GM18868 (cell line): Measurements from ENCODE around the gene GSK3A.

Source experiments
- ATAC-seq: cut with Tn5 transposase; IDR thresholded peaks from one replicate; pipeline ENCODE4 v1.9.1; 2021; ENCODE audit warnings: mild to moderate bottlenecking, moderate library complexity; ENCODE audit not compliant: unreplicated experiment

The GSK3A gene

DNA sequence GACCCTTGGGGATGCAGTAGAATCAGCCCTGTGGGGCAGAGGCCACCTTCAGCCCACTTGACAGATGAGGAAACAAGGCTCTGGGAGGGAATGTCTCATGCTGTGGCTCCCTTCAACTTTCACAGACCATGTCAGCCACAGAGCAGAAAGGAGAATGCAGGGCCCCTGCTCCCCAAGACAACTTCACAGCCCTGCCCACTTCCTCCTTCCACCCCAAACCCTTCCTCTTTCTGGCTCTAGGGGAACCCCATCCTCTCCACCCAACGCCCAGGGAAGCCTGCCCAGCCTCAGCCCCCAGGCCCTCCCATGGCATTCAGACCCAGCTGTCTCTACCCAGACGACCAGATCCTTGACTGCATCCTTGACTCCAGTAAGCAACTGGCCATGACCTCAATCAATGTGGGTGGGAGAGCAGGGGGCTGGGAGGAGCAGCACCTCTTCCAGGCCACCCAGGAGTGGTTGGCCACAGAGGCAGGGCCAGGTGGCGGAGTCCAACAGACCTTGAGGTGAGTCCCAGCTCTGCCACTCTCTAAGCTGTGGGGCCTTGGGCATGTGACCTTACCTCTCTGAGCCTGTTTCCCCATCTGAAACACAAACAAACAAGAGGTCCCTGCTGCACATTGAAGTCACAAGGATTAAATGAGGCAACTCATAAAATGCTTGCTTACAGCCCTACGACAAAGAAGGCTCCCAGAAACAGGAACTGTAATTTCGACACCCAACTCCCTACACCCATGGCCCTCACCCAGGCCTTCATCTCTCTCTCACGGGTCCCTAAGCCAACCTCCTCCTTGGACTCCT is 40.7 kb downstream of the GSK3A start:
- no peak for ATAC-seq

DNA sequence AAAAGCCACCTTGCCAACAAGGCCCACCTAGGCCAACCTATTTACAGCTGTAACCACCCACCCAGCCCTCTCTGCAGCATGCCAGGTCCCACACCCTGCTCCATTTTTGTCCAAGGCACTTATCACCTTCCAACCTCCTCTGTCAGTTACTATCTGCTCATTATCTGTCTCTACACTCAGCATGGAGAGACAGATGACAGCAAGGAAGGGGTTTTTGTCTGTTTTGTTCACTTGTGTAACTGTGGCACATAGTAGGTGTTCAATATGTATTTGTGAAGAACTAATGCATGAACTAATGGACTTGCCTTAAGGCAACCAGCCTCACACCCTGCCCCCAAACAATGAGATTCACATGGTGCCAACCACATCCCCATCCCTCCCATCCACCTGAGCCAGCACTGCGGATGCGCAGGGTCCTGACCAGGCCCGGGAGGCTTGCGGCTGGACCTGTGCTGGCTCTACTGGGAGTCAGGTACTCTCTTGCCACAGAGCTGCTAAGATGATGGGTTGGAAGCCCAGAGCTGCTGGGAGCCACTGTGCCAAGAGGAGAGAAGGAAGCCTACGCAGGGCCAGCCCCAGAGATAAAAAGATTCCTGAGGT is 42.2 kb downstream of the GSK3A start:
- no peak for ATAC-seq

DNA sequence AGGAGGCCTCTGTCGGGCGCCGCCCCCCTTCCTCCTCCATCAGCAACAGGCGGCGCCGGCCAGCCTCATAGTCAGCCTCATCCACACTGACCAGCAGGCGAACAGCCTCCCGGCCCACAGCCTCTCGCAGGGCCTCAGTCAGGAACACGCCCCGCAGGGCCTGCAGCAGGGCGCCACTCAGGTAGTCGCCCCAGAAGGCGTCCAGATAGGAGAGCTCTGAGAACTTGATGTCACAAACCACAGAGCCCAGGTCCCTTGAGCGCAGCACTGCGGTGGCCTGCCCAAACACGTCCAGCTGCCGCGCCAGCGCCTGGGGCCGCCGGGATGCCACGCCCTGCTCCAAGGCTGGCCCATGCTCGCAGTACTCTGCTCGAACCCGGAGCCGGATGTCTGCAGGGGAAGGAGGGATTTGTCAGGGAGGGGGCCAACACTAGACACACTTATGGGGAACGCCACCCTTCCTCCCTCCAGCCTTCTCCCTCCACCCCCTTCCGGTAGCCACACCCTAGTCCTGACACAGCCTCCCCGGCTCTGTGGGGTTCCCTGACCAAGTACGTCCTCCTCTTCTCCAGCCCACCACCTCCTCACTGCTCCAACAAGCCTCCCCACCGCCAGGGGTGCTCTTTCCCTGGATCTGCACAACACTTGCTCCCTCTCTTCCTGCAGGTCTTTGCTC is 42.8 kb downstream of the GSK3A start:
- ATAC-seq, result peak; percentile 36

DNA sequence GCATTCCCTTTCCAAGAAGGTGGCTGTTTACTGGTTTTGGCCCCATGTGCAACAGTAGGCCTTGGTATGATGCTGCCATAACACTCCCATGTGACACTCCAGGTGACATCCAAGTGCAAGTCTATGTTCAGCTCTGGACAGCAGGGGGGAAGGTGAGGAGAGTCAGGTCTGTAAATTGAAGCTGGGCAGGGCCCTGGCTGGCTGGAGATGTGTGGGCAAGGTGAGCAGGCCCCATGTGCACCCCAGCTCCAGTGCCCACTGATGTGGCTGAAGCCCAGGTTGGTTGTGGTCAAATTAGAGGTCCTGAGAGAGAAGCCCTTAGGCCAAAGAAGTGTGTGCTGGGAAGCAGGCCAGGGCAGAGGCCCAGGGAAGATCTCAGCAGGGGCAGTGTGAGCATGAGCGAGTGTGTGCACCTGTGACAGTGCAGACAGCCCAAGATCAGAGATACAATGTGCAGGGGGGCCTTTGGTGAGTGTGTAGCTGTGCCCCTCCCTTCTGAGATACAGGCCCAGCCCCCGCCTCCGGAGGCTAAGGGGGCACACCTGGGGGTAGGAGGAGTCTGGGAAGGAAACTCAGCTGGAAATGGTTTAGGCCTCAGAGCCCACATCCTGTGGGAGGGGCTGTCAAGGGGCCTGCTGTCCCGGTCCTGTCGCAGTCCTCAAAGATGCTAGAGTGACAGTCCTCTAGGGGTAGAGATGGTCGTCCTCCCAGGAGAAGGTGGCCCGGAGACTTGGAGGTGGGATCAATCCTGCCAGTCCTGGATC is 43.5 kb downstream of the GSK3A start:
- ATAC-seq, result peak; percentile 32

DNA sequence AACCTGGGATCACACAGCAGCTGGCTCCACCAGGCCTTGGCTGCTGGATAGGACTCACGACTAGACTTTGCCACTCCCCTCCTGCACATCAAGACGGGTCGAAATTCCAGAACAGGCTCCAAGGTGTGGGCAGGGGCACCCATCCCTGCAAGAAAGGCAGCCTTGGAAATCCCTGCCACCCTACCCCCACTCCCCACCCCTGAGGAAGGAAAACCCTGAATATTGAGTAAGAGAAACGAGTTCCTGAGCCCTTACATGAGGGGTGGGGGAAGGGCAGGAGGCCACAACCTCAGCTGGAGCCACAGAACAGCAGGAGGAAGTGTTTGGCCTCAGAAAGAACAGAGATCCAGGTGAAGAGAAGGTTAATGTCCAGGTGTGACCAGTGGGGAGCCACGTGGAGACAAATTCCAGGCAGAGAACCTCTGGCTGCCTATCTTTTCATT is 45.0 kb downstream of the GSK3A start:
- no peak for ATAC-seq

DNA sequence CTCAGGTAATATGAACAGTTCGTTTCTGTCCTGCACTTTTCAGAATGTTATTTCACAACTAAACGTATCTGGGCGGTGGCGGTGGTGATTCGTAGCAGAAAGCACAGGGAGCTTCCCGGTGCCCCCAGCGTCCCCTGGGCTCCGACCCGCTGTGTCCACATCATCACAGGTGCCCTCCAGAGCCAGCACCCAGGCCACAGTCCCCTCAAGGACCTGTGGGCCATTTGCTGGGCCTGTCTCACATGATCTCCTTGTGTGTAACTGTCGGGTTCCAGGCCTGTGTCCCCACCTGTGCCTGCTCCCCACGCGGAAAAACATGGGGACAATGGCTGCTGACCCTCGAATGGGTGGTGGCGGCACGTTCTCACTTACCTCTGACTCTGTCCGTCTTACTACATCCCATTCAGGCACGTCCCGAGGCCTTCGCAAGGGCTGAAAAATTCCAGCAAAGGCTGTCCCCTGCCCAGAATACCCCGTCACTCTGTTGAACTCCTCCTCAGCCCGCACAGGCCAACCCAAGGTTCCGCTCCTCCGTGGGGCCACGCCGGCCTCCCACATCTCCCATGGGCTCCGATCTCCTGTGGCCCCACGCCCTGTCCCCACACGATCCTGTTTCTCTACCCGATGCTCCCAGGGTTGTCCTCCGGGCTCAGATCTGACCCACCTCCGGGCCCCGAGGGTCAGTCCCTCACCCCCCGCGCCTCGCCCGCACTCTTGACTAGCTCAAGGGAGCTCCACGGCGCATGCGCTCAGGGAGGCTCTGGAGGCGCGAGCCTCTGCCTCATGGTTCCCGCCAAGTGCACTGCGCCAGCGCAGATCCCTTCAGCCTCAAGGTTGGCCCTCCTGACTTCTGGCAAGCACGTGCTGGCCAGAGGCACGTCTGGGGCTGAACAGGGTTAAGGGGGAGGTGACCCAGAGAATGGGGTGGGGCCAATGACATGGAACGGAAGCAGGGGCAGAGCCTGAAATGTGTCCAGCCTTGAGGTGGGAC is 46.1 kb downstream of the GSK3A start:
- ATAC-seq, result no peak

DNA sequence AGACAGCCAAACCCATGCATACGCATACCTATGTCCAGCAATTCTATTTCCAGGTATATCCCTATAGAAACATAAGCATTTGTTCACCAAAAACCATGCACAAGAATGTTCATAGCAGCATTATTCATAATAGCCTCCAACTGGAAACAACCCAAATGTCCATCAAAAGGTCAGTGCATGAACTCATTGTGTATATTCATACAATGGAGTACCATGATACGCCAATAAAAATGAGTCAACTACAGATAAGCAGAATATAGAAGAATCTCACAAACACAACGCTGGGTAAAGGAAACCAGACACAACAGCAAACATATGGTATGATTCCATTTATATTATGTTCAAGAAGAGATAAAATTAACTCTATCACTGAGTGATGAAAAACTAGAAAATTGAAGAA is 48.7 kb downstream of the GSK3A start:
- ATAC-seq, result no peak

DNA sequence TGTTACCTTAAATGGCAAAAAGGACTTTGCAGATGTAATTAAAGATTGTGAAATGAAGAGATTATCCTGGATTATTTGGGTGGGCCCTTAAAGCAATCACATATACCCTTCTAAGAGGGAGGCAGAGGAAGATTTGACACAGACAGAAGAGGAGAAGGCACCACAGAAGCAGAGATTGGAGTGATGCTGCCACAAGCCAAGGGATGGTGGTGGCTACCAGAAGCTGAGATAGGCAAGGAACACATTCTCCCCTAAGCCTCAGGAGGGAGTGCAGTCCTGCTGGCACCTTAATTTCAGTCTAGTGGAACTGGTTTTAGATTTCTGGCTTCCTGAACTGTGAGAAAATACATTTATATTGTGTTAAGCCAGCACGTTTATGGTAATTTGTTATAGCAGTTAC is 49.1 kb downstream of the GSK3A start:
- no peak for ATAC-seq

DNA sequence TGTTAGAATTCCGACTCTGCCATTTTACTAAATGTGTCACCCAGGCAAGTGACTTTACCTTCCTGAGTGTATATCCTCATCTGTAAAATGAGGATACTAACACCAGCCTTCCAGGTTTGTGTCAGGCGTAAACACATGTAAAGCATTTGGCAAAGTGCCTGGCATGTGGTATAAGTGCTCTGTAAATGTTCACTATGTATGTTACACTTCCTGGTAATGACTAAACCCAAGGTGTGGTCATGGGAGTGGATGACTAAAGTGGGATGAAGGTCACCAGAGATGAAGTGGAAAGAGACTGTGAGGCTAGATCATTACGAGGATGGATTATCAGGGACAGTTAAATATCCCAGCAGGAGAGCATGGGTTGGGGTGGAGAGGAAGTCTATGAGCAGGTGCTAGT is 50.5 kb downstream of the GSK3A start:
- ATAC-seq, result no peak

DNA sequence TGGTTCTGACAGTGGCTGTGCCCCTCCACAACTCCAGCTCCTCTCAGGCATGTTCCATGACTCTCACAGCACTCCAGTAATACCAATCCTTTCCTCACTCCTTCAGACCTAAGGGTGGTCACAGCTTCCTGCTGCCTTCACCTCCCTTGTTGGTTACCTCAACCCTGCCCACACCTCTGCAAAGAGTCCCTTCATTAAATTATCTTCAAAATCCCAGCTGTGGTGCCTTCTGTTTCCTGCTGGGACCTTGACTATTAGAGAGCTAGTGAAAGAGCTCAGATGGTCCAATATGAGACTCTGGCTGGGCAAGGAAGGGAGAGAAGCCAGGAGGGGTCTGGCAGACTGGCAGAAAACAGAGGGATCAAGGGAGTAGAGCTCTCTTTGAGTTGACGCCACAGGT is 51.1 kb downstream of the GSK3A start:
- ATAC-seq, result no peak

DNA sequence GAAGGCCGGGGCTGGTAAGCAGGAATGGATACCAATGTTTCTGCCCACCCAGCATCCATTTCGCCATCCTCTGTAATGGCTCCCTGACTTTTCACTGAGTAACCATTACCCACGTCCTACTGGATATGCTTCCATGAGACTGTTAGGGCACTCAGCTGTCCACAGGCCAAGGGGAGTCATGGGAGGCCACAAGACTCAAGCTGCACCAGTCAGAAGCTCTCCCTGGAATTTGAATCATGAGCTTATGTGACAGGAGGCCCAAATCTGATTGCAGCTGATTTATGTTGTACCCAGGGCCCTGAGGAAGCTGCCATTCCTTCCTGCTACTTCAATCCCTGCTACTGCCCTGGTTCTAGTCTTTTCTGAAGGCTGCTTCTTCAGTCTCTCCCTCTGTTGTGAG is 53.3 kb downstream of the GSK3A start:
- no peak for ATAC-seq

DNA sequence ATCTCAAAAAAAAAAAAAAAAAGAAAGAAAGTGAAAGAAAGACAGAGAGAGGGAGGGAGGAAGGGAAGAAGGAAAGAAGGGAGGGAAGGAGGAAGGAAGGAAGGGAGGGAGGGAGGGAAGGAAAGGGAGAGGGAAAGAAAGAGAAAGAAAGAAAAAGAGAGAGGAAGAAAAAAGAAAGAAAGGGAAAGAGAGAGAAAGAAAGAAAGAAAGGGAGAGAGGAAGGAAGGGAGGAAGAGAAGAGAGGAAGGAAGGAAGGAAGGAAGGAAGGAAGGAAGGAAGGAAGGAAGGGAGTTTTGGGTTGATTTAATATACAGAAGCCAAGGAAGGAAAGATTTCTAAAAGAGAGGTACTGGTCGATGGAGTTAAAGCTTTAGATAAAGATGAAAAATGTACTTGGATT is 53.7 kb downstream of the GSK3A start:
- ATAC-seq, result no peak

DNA sequence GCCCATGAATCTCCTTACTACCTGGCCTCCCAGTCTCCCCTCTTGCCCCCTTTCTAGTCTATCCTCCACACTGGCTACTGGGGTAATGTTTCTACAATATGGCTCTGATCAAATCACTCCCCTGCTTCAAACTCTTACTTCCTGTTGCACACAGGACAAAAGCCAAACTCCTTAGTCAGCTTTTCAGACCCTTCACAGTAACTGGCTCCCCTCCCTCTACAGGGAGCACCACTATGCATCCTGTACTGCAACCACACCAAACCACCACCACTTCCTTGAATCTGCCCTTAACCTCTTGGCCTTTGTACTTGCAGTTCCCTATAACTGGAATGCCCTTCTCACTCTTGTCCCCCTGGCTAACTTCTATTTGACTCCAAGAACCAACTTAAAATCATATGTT is 57.1 kb downstream of the GSK3A start:
- no peak for ATAC-seq

DNA sequence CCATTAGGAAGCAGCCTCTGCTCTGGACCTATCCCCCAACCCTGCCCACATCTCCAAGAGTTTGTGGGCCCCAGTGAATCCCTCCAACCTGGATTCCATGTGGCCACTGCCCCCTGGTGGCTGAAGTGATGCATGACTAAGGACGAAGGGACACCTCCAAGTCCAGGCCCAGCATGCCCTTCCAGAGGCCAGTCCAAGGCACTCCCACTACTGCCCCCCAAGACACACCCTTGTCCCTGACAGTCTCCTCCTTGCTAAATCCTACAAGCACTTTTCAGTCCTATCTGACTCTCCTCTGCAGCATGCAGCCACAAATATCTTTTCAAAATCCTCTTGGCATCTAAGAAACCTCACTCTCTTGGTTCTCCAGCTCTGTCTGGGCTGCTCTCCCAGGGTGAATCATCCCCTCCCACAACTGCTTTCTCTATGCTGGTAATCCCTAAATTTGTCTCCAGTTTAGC is 58.0 kb downstream of the GSK3A start:
- no peak for ATAC-seq
